GM12878 (cell line): ENCODE data around the gene CDH16. TPM values are rescaled to one million over a fixed set of nuclear protein-coding genes. Genes with fewer than 3 reads are reported as not detected.

Source experiments
- CREM ChIP-seq: IDR thresholded peaks from 2 replicates; pipeline ENCODE4 v1.6.1; 2014; ENCODE audit warnings: antibody characterized with exemption, low read depth
- EP300 ChIP-seq, 2 experiments: fragments of 150-350 bp in 1 of 2; IDR thresholded peaks; 2 replicates each; pipeline ENCODE4 v1.6.1; 2011 to 2012; ENCODE audit warnings: low read depth in 2 of 2, low read length in 2 of 2, borderline replicate concordance in 1 of 2, improper control_type of control experiment in 1 of 2, inconsistent platforms in 1 of 2; ENCODE audit not compliant: control insufficient read depth in 1 of 2
- GABPA ChIP-seq: IDR thresholded peaks from 2 replicates; pipeline ENCODE4 v1.6.1; 2014; ENCODE audit warnings: antibody characterized with exemption, low read depth, mild to moderate bottlenecking, inconsistent platforms
- GATAD2B ChIP-seq: fragments of 450-650 bp; conservative IDR thresholded peaks from 2 replicates; pipeline ENCODE4 v1.6.1; 2017; ENCODE audit warnings: low read depth, mild to moderate bottlenecking, moderate library complexity
- IKZF1 ChIP-seq: fragments of 450-650 bp; conservative IDR thresholded peaks from 2 replicates; pipeline ENCODE4 v1.6.1; 2017; ENCODE audit warnings: antibody characterized with exemption, mild to moderate bottlenecking
- MYC ChIP-seq: IDR thresholded peaks from 2 replicates; pipeline ENCODE4 v1.6.1; 2011; ENCODE audit warnings: mild to moderate bottlenecking, low read length, moderate library complexity, inconsistent platforms; ENCODE audit not compliant: insufficient read depth, insufficient replicate concordance, insufficient read length, severe bottlenecking
- RAD51 ChIP-seq: fragments of 450-650 bp; IDR thresholded peaks from 2 replicates; pipeline ENCODE4 v1.6.1; 2016; ENCODE audit warnings: moderate library complexity, mild to moderate bottlenecking, inconsistent platforms
- RCOR1 ChIP-seq: conservative IDR thresholded peaks from 2 replicates; pipeline ENCODE4 v1.6.1; 2012; ENCODE audit warnings: low read depth, low read length, improper control_type of control experiment
- SRF ChIP-seq, 2 experiments: IDR thresholded peaks; 2 replicates each; pipeline ENCODE4 v1.6.1; 2011; ENCODE audit warnings: low read depth in 2 of 2, low read length in 2 of 2, mild to moderate bottlenecking in 1 of 2, moderate library complexity in 1 of 2
- polyA plus RNA-seq, 11 experiments: library from polyadenylated mRNA; depleted of rRNA in 4 of 11; unstranded in 6 of 11; stranded (reverse) in 5 of 11; fragments of >200 nt; fragmentation: Nextera tagmentation in 4 of 11; fragmentation: Illumina TruSeq in 1 of 11; extraction: Ambion mirVana in 4 of 11; extraction: Trizol in 1 of 11; gene quantifications; 1 replicate in 1 of 11; 2 replicates in 10 of 11; pipeline versions ENCODE4 v1.2.1 to v1.2.3, GENCODE V29; 2011 to 2016; ENCODE audit warnings: inconsistent platforms in 2 of 11, missing spikeins in 2 of 11, low read depth in 1 of 11
- total RNA-seq, 4 experiments: library from RNA; depleted of rRNA in 3 of 4; stranded (reverse); fragments of >200 nt in 3 of 4; fragmentation: Illumina TruSeq in 1 of 4; extraction: Trizol in 1 of 4; gene quantifications; 2 replicates each; pipeline versions ENCODE4 v1.2.1 to v1.2.3, GENCODE V29; 2013 to 2021
- TF ChIP-seq, protein P1 (sequence below): fragments of 450-650 bp; IDR thresholded peaks from 2 replicates; pipeline ENCODE4 v1.6.1; 2016; ENCODE audit warnings: mild to moderate bottlenecking
- TF ChIP-seq, protein P2 (sequence below): fragments of 450-650 bp; IDR thresholded peaks from 2 replicates; pipeline ENCODE4 v1.6.1; 2017; ENCODE audit warnings: mild to moderate bottlenecking, moderate library complexity
- TF ChIP-seq, protein P3 (sequence below): fragments of 450-650 bp; IDR thresholded peaks from 2 replicates; pipeline ENCODE4 v1.6.1; 2016; ENCODE audit warnings: mild to moderate bottlenecking

CDH16 gene
- total and polyA plus RNA-seq, 10 of the 15 experiments (the other 5 are each of a cell fraction or from before 2014, with no cell fraction given): 0.05 TPM; not detected in 9

DNA sequence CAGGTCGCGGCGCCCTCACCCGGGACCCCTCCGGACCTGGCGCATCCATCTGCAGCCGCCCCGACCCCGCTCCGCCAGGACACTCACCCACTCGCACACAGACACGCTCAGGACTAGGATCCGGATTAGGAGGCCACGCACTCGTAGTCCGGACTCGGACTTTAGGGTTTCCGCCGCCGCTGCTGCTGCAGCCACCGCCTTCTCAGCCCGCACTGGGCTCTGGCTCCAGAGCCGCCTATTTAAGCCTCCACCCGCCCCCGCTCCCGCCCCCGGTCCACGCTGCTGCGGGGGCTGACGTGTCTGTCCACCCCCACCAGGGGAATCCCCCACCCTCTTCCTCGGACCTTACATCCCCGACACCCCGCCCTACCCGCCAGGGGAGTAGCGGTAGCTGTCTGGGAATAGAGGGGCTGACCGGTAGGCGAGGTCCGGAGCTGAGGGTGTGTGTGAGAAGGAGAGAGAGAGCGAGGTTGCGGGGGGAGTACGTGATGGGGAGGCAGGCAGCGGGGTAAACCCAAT is 6.7 kb upstream of the CDH16 start, which contains the start of gene RRAD (continued):
- TF ChIP-seq, protein P1, sequence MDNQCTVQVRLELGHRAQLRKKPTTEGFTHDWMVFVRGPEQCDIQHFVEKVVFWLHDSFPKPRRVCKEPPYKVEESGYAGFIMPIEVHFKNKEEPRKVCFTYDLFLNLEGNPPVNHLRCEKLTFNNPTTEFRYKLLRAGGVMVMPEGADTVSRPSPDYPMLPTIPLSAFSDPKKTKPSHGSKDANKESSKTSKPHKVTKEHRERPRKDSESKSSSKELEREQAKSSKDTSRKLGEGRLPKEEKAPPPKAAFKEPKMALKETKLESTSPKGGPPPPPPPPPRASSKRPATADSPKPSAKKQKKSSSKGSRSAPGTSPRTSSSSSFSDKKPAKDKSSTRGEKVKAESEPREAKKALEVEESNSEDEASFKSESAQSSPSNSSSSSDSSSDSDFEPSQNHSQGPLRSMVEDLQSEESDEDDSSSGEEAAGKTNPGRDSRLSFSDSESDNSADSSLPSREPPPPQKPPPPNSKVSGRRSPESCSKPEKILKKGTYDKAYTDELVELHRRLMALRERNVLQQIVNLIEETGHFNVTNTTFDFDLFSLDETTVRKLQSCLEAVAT: no peak
- TF ChIP-seq CREM (0 out of 2 replicates have a peak, but pooled peaks have one; percentile 14), GATAD2B (no peak), MYC (no peak), RAD51 (no peak), RCOR1 (no peak), IKZF1 (no peak; the same call in 1 of the 2 replicates), SRF (IDR thresholded peaks at IDR 0.05; ENCODE audit: low read depth in 2 of 2, low read length in 2 of 2) (no peak), GABPA (no peak), EP300 (IDR thresholded peaks at IDR 0.05; ENCODE audit: borderline replicate concordance in 1 of 2, control insufficient read depth in 1 of 2, low read depth in 2 of 2, low read length in 2 of 2) (no peak)
- TF ChIP-seq, protein P2, sequence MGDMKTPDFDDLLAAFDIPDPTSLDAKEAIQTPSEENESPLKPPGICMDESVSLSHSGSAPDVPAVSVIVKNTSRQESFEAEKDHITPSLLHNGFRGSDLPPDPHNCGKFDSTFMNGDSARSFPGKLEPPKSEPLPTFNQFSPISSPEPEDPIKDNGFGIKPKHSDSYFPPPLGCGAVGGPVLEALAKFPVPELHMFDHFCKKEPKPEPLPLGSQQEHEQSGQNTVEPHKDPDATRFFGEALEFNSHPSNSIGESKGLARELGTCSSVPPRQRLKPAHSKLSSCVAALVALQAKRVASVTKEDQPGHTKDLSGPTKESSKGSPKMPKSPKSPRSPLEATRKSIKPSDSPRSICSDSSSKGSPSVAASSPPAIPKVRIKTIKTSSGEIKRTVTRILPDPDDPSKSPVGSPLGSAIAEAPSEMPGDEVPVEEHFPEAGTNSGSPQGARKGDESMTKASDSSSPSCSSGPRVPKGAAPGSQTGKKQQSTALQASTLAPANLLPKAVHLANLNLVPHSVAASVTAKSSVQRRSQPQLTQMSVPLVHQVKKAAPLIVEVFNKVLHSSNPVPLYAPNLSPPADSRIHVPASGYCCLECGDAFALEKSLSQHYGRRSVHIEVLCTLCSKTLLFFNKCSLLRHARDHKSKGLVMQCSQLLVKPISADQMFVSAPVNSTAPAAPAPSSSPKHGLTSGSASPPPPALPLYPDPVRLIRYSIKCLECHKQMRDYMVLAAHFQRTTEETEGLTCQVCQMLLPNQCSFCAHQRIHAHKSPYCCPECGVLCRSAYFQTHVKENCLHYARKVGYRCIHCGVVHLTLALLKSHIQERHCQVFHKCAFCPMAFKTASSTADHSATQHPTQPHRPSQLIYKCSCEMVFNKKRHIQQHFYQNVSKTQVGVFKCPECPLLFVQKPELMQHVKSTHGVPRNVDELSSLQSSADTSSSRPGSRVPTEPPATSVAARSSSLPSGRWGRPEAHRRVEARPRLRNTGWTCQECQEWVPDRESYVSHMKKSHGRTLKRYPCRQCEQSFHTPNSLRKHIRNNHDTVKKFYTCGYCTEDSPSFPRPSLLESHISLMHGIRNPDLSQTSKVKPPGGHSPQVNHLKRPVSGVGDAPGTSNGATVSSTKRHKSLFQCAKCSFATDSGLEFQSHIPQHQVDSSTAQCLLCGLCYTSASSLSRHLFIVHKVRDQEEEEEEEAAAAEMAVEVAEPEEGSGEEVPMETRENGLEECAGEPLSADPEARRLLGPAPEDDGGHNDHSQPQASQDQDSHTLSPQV: no peak
- TF ChIP-seq, protein P3, sequence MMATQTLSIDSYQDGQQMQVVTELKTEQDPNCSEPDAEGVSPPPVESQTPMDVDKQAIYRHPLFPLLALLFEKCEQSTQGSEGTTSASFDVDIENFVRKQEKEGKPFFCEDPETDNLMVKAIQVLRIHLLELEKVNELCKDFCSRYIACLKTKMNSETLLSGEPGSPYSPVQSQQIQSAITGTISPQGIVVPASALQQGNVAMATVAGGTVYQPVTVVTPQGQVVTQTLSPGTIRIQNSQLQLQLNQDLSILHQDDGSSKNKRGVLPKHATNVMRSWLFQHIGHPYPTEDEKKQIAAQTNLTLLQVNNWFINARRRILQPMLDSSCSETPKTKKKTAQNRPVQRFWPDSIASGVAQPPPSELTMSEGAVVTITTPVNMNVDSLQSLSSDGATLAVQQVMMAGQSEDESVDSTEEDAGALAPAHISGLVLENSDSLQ: no peak
